Upper lobe of left lung (tissue), 4 donors: ENCODE measurements around the gene PDIK1L.

Experiments
- EP300 ChIP-seq, 4 donors: sonication (generic); formaldehyde crosslinking; IDR thresholded peaks; one replicate each; pipeline ENCODE4 v1.5.1; 2017; ENCODE audit warnings: antibody characterized with exemption in 4 of 4, control low read depth in 2 of 4
- POLR2A ChIP-seq, 4 donors: fragments of 450-650 bp; IDR thresholded peaks; one replicate each; pipeline ENCODE4 v1.5.1; 2016 to 2017; ENCODE audit warnings: antibody characterized with exemption in 4 of 4, mild to moderate bottlenecking in 2 of 4
- POLR2AphosphoS5 ChIP-seq, 2 donors: sonication (generic); formaldehyde crosslinking; IDR thresholded peaks; one replicate each; pipeline ENCODE4 v1.5.1; 2017; ENCODE audit warnings: antibody characterized with exemption in 2 of 2
- TF ChIP-seq, protein P1 (sequence below), 6 experiments: fragments of 450-650 bp in 4 of 6; fragments of 200-600 bp in 2 of 6; sonication (generic) in 2 of 6; IDR thresholded peaks; one replicate each; pipeline ENCODE4 v1.5.1; 2016 to 2019; ENCODE audit warnings: antibody characterized with exemption in 6 of 6

GRCh38 chr1:26099780-26100179 is 11.8 kb upstream of the PDIK1L start:
- TF ChIP-seq, protein P1, sequence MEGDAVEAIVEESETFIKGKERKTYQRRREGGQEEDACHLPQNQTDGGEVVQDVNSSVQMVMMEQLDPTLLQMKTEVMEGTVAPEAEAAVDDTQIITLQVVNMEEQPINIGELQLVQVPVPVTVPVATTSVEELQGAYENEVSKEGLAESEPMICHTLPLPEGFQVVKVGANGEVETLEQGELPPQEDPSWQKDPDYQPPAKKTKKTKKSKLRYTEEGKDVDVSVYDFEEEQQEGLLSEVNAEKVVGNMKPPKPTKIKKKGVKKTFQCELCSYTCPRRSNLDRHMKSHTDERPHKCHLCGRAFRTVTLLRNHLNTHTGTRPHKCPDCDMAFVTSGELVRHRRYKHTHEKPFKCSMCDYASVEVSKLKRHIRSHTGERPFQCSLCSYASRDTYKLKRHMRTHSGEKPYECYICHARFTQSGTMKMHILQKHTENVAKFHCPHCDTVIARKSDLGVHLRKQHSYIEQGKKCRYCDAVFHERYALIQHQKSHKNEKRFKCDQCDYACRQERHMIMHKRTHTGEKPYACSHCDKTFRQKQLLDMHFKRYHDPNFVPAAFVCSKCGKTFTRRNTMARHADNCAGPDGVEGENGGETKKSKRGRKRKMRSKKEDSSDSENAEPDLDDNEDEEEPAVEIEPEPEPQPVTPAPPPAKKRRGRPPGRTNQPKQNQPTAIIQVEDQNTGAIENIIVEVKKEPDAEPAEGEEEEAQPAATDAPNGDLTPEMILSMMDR (IDR thresholded peaks at IDR 0.05) = no peak
- TF ChIP-seq POLR2AphosphoS5 (IDR thresholded peaks at IDR 0.05) (no peak), EP300 (IDR thresholded peaks at IDR 0.05) (no peak), POLR2A (IDR thresholded peaks at IDR 0.05) (no peak)
